Caco-2 (cell line): ENCODE measurements around the gene RABGAP1L. TPM values are rescaled to one million over a fixed set of nuclear protein-coding genes. Genes with fewer than 3 reads are reported as not detected.

ENCODE experiments used
- BruUV-seq: library from RNA; stranded (reverse); fragments of 400-500 nt; replicated peaks from 2 replicates; lab custom pipeline; 2021; lab: Mats Ljungman, UMichigan
- CTCF ChIA-PET: fragments of 300-600 bp; sonication (Branson Sonifier 250); formaldehyde crosslinking; loops from one replicate; lab custom pipeline; 2022; ENCODE audit warnings: antibody characterized with exemption; lab: Charles Lee
- POLR2A ChIA-PET: fragments of 300-600 bp; sonication (Branson Sonifier 250); formaldehyde crosslinking; loops from one replicate; lab custom pipeline; 2022; ENCODE audit warnings: antibody characterized with exemption; lab: Charles Lee
- DNase-seq, 2 experiments: peaks; one replicate each; pipeline versions ENCODE4 v3.0.0 to v3.0.0-alpha.2; 2020 to 2022
- H3K27me3 ChIP-seq: replicated peaks from 2 replicates; pipeline ENCODE4 v1.6.0; 2011; ENCODE audit warnings: low read length; ENCODE audit not compliant: control insufficient read depth, insufficient read depth
- H3K36me3 ChIP-seq: 2 replicates; pipeline ENCODE4 v1.5.1; 2011; ENCODE audit warnings: low read length; ENCODE audit not compliant: control insufficient read depth, insufficient read depth
- H3K4me1 ChIP-seq: fragments of 250-450 bp; sonication (Bioruptor Pico); 2 replicates; pipeline ENCODE4 v1.5.1; 2020; ENCODE audit warnings: mild to moderate bottlenecking
- H3K4me3 ChIP-seq: 2 replicates; pipeline ENCODE4 v1.5.1; 2011; ENCODE audit warnings: low read depth, mild to moderate bottlenecking, control low read depth, low read length
- H3K9me3 ChIP-seq: fragments of 250-450 bp; sonication (Bioruptor Pico); 2 replicates; pipeline ENCODE4 v1.5.1; 2020; ENCODE audit warnings: mild to moderate bottlenecking, moderate library complexity
- H3K27ac Mint-ChIP-seq: one replicate; pipeline ENCODE4 v1.8.0; 2022; ENCODE audit warnings: mixed read lengths; ENCODE audit not compliant: unreplicated experiment
- H3K27me3 Mint-ChIP-seq: one replicate; pipeline ENCODE4 v1.8.0; 2022; ENCODE audit warnings: mixed read lengths; ENCODE audit not compliant: insufficient read depth, unreplicated experiment
- H3K36me3 Mint-ChIP-seq: one replicate; pipeline ENCODE4 v1.8.0; 2022; ENCODE audit warnings: mild to moderate bottlenecking, mixed read lengths; ENCODE audit not compliant: insufficient read depth, unreplicated experiment
- H3K4me1 Mint-ChIP-seq: one replicate; pipeline ENCODE4 v1.8.0; 2022; ENCODE audit warnings: low read depth, mixed read lengths; ENCODE audit not compliant: unreplicated experiment
- H3K4me3 Mint-ChIP-seq: one replicate; pipeline ENCODE4 v1.8.0; 2022; ENCODE audit warnings: mild to moderate bottlenecking, moderate library complexity, mixed read lengths; ENCODE audit not compliant: unreplicated experiment
- H3K9me3 Mint-ChIP-seq: one replicate; pipeline ENCODE4 v1.8.0; 2022; ENCODE audit warnings: mixed read lengths; ENCODE audit not compliant: unreplicated experiment
- CTCF ChIP-seq, 2 experiments: fragments of 200-600 bp in 1 of 2; IDR thresholded peaks; 1 replicate in 1 of 2; 2 replicates in 1 of 2; pipeline versions ENCODE4 v1.5.1 to v1.8.0; 2011 to 2022; ENCODE audit warnings: antibody characterized with exemption in 1 of 2, control low read depth in 1 of 2, inconsistent platforms in 1 of 2, low read depth in 1 of 2, low read length in 1 of 2, mild to moderate bottlenecking in 1 of 2, moderate library complexity in 1 of 2; ENCODE audit not compliant: insufficient read depth in 1 of 2, severe bottlenecking in 1 of 2, unreplicated experiment in 1 of 2
- intact Hi-C: fragments of 100-400 bp; cut with micrococcal nuclease; formaldehyde crosslinking; loops from one replicate; pipeline ENCODE4 v1.10.0; 2022; ENCODE audit not compliant: unreplicated experiment
- total RNA-seq: library from RNA; stranded (reverse); gene quantifications from 2 replicates; pipeline ENCODE4 v1.2.3, GENCODE V29; 2022

Gene RABGAP1L
- total RNA-seq, 1 experiment from 2014 or later: 20.3 TPM

GRCh38 chr1:174266991-174267612, 107.8 kb downstream of the RABGAP1L start:
- CTCF ChIA-PET: no interaction called here

GRCh38 chr1:174269989-174270651, 110.8 kb downstream of the RABGAP1L start:
- Histone ChIP-seq H3K4me3 (no peak overlapping the region), H3K27me3 (no peaks in the 10 kb centered on the region), H3K4me1 (0 out of 2 replicates have a peak, but pooled peaks cover 6% of the 10 kb centered on the region), H3K36me3 (no peaks in the 10 kb centered on the region), H3K9me3 (no peaks in the 10 kb centered on the region)
- intact Hi-C loops: loop anchor here (10.0 kb wide), 1 partner anchor 725 kb away; the partner anchor contains the start of gene CACYBP
- no peak for TF ChIP-seq CTCF (IDR thresholded peaks at IDR 0.05; ENCODE audit: insufficient read depth in 1 of 2, low read depth in 1 of 2, low read length in 1 of 2, severe bottlenecking in 1 of 2, unreplicated experiment in 1 of 2)
- Mint-ChIP-seq H3K4me1 (peaks cover 9% of the 10 kb centered on the region), H3K27ac (no peak overlapping the region), H3K36me3 (no peaks in the 10 kb centered on the region), H3K9me3 (no peaks in the 10 kb centered on the region), H3K4me3 (no peak overlapping the region), H3K27me3 (no peaks in the 10 kb centered on the region)
- ChIA-PET CTCF (no interaction called here), POLR2A (no interaction called here)
- no TSS peak for BruUV-seq
- no peak for DNase-seq

More at GRCh38 chr1:174266991-174267612, 107.8 kb downstream of the RABGAP1L start:
- Histone ChIP-seq H3K4me3 (no peak overlapping the region), H3K4me1 (0 out of 2 replicates have a peak, but pooled peaks cover 6% of the 10 kb centered on the region), H3K36me3 (no peaks in the 10 kb centered on the region), H3K9me3 (no peaks in the 10 kb centered on the region), H3K27me3 (no peaks in the 10 kb centered on the region)
- H3K9me3 Mint-ChIP-seq: no peaks in the 10 kb centered on the region
- H3K36me3 Mint-ChIP-seq: no peaks in the 10 kb centered on the region
- no peak overlapping the region for H3K27ac Mint-ChIP-seq
- no TSS peak for BruUV-seq
- no peak overlapping the region for H3K4me3 Mint-ChIP-seq
- peaks cover 9% of the 10 kb centered on the region for H3K4me1 Mint-ChIP-seq
- POLR2A ChIA-PET: no interaction called here
- no peaks in the 10 kb centered on the region for H3K27me3 Mint-ChIP-seq
- no peak for DNase-seq
- no peak for TF ChIP-seq CTCF (IDR thresholded peaks at IDR 0.05; ENCODE audit: insufficient read depth in 1 of 2, low read depth in 1 of 2, low read length in 1 of 2, severe bottlenecking in 1 of 2, unreplicated experiment in 1 of 2)
- intact Hi-C loops: loop anchor here (10.0 kb wide), 1 partner anchor 728 kb away; the partner anchor contains the start of gene CACYBP

- TF ChIP-seq CTCF (IDR thresholded peaks at IDR 0.05; ENCODE audit: insufficient read depth in 1 of 2, low read depth in 1 of 2, low read length in 1 of 2, severe bottlenecking in 1 of 2, unreplicated experiment in 1 of 2): no peak
- Histone ChIP-seq H3K4me1 (no peaks in the 10 kb centered on the region), H3K9me3 (no peaks in the 10 kb centered on the region), H3K36me3 (no peaks in the 10 kb centered on the region), H3K27me3 (no peaks in the 10 kb centered on the region), H3K4me3 (no peak overlapping the region)
- H3K27me3 Mint-ChIP-seq: no peaks in the 10 kb centered on the region
- no TSS peak for BruUV-seq
- no peak overlapping the region for H3K27ac Mint-ChIP-seq
- H3K9me3 Mint-ChIP-seq: no peaks in the 10 kb centered on the region
- no peaks in the 10 kb centered on the region for H3K4me1 Mint-ChIP-seq
- no peak for DNase-seq
- no peak overlapping the region for H3K4me3 Mint-ChIP-seq
- CTCF ChIA-PET: no interaction called here
- POLR2A ChIA-PET: no interaction called here
- intact Hi-C loops: no loop called here
- no peaks in the 10 kb centered on the region for H3K36me3 Mint-ChIP-seq
These were observed 113.9 kb downstream of the RABGAP1L start for GRCh38 chr1:174273190-174273589.
